Activated gamma-delta T cell treated with Interleukin-2 at 50 U/mL for 16 hours (primary cell): ENCODE data around the gene OR1G1.
"Not testable (repeated sequence)": the region's sequence is repeated elsewhere in the genome, so short reads cannot be mapped to it uniquely, and the experiment has no call there.

Source experiments
- DNase-seq: peaks from one replicate; pipeline ENCODE4 v3.0.0-alpha.2; 2020

Gene OR1G1

DNA sequence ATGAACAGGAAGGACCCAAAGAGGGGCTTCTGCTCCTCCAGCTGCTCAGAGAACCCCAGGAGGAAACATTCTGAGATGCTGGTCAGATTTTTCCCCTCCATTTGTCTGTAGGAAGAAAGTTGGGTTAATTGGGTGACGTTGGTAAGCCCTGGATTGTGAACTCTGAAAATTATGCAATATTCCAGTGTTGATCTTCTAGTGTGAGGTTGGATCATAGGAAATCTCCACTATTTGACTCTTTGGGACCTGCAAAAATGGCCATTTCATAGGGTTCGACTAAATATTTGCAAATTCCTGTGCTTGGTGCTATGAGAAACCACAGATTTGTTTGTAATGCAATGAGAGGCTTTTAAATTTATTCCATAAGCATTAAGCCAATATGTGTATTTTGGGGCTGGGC, at the start of gene OR1G1:
Gene OR1G1, minus strand, starts transcription at position 101 of the 400 bp plus-strand sequence. Its CDS starts 0 bp downstream, at position 101.
- no peak for DNase-seq

- no peak for DNase-seq
Observed at GRCh38 chr17:3167574-3167973, 40.2 kb upstream of the OR1G1 start.

DNA sequence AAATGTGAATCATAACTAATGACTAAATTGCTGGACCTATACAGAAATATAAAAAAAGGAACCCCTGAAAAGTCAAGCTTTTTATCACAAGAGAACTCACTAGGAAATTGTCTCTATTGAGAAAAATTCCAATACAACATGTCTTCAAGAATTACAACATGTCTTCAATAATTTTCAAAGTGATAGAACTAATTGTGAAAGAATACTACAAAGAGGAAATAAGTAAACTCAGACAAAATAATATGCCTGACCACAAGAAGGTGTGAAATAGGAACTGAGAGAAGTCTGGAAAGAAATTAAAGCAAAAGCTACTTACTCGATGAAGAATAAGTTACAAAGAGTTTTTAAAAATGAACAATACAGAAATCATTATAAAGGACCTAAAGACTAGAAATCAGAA, 29.9 kb upstream of the OR1G1 start:
- no peak for DNase-seq

DNA sequence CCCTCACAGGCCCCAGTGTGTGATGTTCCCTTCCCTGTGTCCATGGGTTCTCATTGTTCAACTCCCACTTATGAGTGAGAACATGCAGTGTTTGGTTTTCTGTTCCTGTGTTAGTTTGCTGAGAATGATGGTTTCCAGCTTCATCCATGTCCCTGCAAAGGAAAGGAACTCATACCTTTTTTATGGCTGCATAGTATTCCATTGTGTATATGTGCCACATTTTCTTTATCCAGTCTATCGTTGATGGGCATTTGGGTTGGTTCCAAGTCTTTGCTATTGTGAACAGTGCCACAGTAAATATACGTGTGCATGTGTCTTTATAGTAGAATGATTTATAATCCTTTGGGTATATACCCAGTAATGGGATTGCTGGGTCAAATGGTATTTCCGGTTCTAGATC, 10.1 kb upstream of the OR1G1 start:
- DNase-seq = not testable (repeated sequence)

- DNase-seq = no peak
Observed at GRCh38 chr17:3104322-3104721, 23.0 kb downstream of the OR1G1 start, which contains the start of gene OR1D2. Gene OR1D2 (minus strand): TSS chr17:3104422. CDS start chr17:3092996, 11,426 bp downstream.
